GM23248 (cell line): ENCODE results near the gene EPB41L4B. TPM values are rescaled to one million over a fixed set of nuclear protein-coding genes. Genes with fewer than 3 reads are reported as not detected.

Source experiments
- DNase-seq: peaks from one replicate; pipeline ENCODE4 v3.0.0-alpha.2; 2015
- H2AFZ ChIP-seq: fragments of 200-600 bp; sonication (generic); 2 replicates; pipeline ENCODE4 v1.6.1; 2016; ENCODE audit warnings: antibody characterized with exemption
- H3F3A ChIP-seq: fragments of 200-600 bp; sonication (generic); 2 replicates; pipeline ENCODE4 v1.6.1; 2016; ENCODE audit warnings: mild to moderate bottlenecking, antibody characterized with exemption, mixed run types; ENCODE audit not compliant: insufficient read depth
- H3K27ac ChIP-seq: fragments of 200-600 bp; sonication (generic); 2 replicates; pipeline ENCODE4 v1.5.1; 2016; ENCODE audit warnings: mild to moderate bottlenecking
- H3K27me3 ChIP-seq: fragments of 200-600 bp; sonication (generic); replicated peaks from 2 replicates; pipeline ENCODE4 v1.6.1; 2016; ENCODE audit warnings: mild to moderate bottlenecking; ENCODE audit not compliant: insufficient read depth
- H3K36me3 ChIP-seq: fragments of 200-600 bp; sonication (generic); 2 replicates; pipeline ENCODE4 v1.6.1; 2016; ENCODE audit warnings: low read depth, mild to moderate bottlenecking
- H3K4me1 ChIP-seq: fragments of 200-600 bp; sonication (generic); 2 replicates; pipeline ENCODE4 v1.6.1; 2016; ENCODE audit warnings: mild to moderate bottlenecking; ENCODE audit not compliant: insufficient read depth
- H3K4me2 ChIP-seq: fragments of 200-600 bp; sonication (generic); one replicate; pipeline ENCODE4 v1.6.1; 2016; ENCODE audit warnings: mild to moderate bottlenecking; ENCODE audit not compliant: unreplicated experiment
- H3K4me3 ChIP-seq: fragments of 200-600 bp; sonication (generic); 2 replicates; pipeline ENCODE4 v1.5.1; 2016; ENCODE audit warnings: mild to moderate bottlenecking
- H3K79me2 ChIP-seq: fragments of 200-600 bp; sonication (generic); 2 replicates; pipeline ENCODE4 v1.6.1; 2016; ENCODE audit warnings: mild to moderate bottlenecking; ENCODE audit not compliant: insufficient read depth
- H3K9ac ChIP-seq: fragments of 200-600 bp; sonication (generic); 2 replicates; pipeline ENCODE4 v1.6.1; 2016; ENCODE audit warnings: mild to moderate bottlenecking
- H3K9me2 ChIP-seq: fragments of 200-600 bp; sonication (generic); 2 replicates; pipeline ENCODE4 v1.6.1; 2016; ENCODE audit warnings: mixed run types, mild to moderate bottlenecking, moderate library complexity; ENCODE audit not compliant: insufficient read depth
- H3K9me3 ChIP-seq: fragments of 200-600 bp; sonication (generic); one replicate; pipeline ENCODE4 v1.6.1; 2017; ENCODE audit warnings: low read depth
- H4K20me1 ChIP-seq: fragments of 200-600 bp; sonication (generic); 2 replicates; pipeline ENCODE4 v1.6.0; 2016; ENCODE audit not compliant: insufficient read depth
- EZH2 ChIP-seq: fragments of 200-600 bp; sonication (generic); IDR thresholded peaks from 2 replicates; pipeline ENCODE4 v1.6.1; 2018; ENCODE audit warnings: antibody characterized with exemption, mild to moderate bottlenecking; ENCODE audit not compliant: insufficient read depth, poor library complexity, severe bottlenecking
- EZH2phosphoT487 ChIP-seq: fragments of 200-600 bp; sonication (generic); IDR thresholded peaks from 2 replicates; pipeline ENCODE4 v1.6.1; 2018; ENCODE audit warnings: antibody characterized with exemption, moderate library complexity, mild to moderate bottlenecking, low read depth; ENCODE audit not compliant: insufficient read depth
- WGBS, 2 experiments: methylation state at CpG; one replicate each; pipeline ENCODE4 v1.1.6; 2015 to 2017; ENCODE audit warnings: low lambda C conversion rate in 2 of 2, low coverage in 1 of 2; ENCODE audit errors: missing lambda C conversion rate in 2 of 2; 5-methylcytosine and 5-hydroxymethylcytosine counted together
- in situ Hi-C: fragments of 300-500 bp; cut with MboI; formaldehyde crosslinking; loops from 2 replicates; pipeline ENCODE4 v1.15.0; 2020
- polyA plus RNA-seq: library from polyadenylated mRNA; unstranded; fragments of >200 nt; fragmentation: Nextera tagmentation; extraction: Ambion mirVana; gene quantifications from 2 replicates; pipeline ENCODE4 v1.2.1, GENCODE V29; 2016
- total RNA-seq: library from RNA; depleted of rRNA; stranded (reverse); fragments of >200 nt; shearing (Covaris generic); gene quantifications from 2 replicates; pipeline ENCODE4 v1.2.3, GENCODE V29; 2014

Gene EPB41L4B
- total and polyA plus RNA-seq, 2 experiments from 2014 or later = 0.33 to 0.76 TPM

DNA sequence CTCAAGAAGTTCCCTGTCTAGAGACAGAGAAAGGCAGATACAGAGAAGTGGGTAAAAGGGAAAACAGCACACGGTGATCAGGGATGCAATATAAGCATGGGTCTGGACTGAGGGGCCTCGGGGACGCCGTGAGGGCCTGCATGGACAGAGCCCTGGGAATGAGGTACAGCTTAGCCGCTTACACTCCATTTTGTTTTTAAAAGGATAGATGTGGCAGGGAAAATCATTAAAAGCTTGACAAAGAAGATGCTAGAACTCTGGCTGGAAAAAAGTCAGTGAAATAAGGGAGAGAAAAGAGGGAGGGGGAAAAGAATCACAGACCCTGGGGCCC lies 69.1 kb downstream of the EPB41L4B start:
- H4K20me1 ChIP-seq = no peaks in the 10 kb centered on the region
- H3K9ac ChIP-seq = no peak overlapping the region
- H3K4me3 ChIP-seq = no peak overlapping the region
- no peak overlapping the region for H2AFZ ChIP-seq
- H3F3A ChIP-seq = peaks cover 36% of the 10 kb centered on the region
- WGBS, 2 experiments = 93 to 94% methylated on average over 5 of the region's 5 CpGs
- no peak overlapping the region for H3K27ac ChIP-seq
- no peaks in the 10 kb centered on the region for H3K9me2 ChIP-seq
- no peak for DNase-seq
- H3K27me3 ChIP-seq = no peaks in the 10 kb centered on the region
- H3K79me2 ChIP-seq = no peaks in the 10 kb centered on the region
- TF ChIP-seq EZH2 (no peak), EZH2phosphoT487 (no peak)
- no peaks in the 10 kb centered on the region for H3K36me3 ChIP-seq
- peaks cover 43% of the 10 kb centered on the region for H3K4me1 ChIP-seq
- peak overlapping the region; percentile 29 for H3K4me2 ChIP-seq
- H3K9me3 ChIP-seq = no peaks in the 10 kb centered on the region
- in situ Hi-C loops = no loop called here

- Histone ChIP-seq H3K27ac (no peak overlapping the region), H3K4me3 (no peak overlapping the region), H3K4me1 (peaks cover 40% of the 10 kb centered on the region), H3K4me2 (peak overlapping the region; percentile 29), H3F3A (peaks cover 36% of the 10 kb centered on the region), H3K9me2 (no peaks in the 10 kb centered on the region), H3K79me2 (no peaks in the 10 kb centered on the region), H4K20me1 (no peaks in the 10 kb centered on the region), H2AFZ (no peak overlapping the region), H3K36me3 (no peaks in the 10 kb centered on the region), H3K9ac (no peak overlapping the region), H3K27me3 (no peaks in the 10 kb centered on the region), H3K9me3 (no peaks in the 10 kb centered on the region)
- DNase-seq = peak; percentile 61
- TF ChIP-seq EZH2phosphoT487 (no peak), EZH2 (no peak)
- in situ Hi-C loops = no loop called here
- 90 to 91% methylated on average over 10 of the region's 10 CpGs for WGBS, 2 experiments
Observed at GRCh38 chr9:109251080-109251775, 69.6 kb downstream of the EPB41L4B start.

DNA sequence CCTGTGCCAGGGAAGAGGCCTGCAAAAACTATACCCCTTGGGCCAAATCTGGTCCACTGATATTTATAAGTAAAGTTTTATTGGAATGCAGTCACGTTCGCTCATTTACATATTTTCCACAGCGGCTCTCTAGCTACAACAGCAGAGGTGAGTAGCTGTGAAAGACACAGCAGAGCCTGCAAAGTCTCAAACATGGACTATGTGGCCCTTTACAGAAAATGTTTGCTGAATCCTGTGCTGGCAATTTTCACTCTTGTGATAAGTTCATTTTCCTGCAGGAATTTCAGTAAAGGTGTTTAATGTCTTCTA lies 70.1 kb downstream of the EPB41L4B start:
- H3K36me3 ChIP-seq = no peaks in the 10 kb centered on the region
- no peak overlapping the region for H3K9ac ChIP-seq
- H3K79me2 ChIP-seq = no peaks in the 10 kb centered on the region
- no peaks in the 10 kb centered on the region for H4K20me1 ChIP-seq
- 96 to 97% methylated on average over 3 of the region's 3 CpGs for WGBS, 2 experiments
- H3K4me2 ChIP-seq = no peak overlapping the region
- no peaks in the 10 kb centered on the region for H3K27me3 ChIP-seq
- in situ Hi-C loops = no loop called here
- H3F3A ChIP-seq = peaks cover 35% of the 10 kb centered on the region
- H3K9me3 ChIP-seq = no peaks in the 10 kb centered on the region
- H3K27ac ChIP-seq = no peak overlapping the region
- TF ChIP-seq EZH2 (no peak), EZH2phosphoT487 (no peak)
- no peak overlapping the region for H3K4me3 ChIP-seq
- no peak for DNase-seq
- peaks cover 40% of the 10 kb centered on the region for H3K4me1 ChIP-seq
- no peak overlapping the region for H2AFZ ChIP-seq
- H3K9me2 ChIP-seq = no peaks in the 10 kb centered on the region

DNA sequence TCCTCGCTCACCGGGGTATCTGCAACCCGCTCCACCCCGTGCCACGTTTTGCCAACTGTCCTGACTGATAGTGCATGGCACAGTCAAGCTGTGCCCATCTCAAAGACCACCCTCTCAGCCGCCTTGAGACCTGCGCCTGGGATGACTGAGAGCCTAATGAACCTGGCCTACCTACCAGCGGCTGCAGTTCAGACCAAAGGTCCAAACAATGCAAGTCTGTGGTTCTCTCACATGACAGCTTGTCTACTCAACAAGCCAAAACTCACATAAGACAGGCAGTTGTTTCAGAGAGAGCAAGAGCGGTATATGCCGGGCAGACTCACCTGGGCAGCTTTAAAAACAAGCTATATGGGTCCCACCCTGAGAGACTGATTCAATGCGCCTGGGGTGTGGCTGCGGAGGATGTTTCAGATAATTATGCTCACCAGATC lies 70.5 kb downstream of the EPB41L4B start:
- Histone ChIP-seq H3K4me3 (no peak overlapping the region), H3K9me2 (no peaks in the 10 kb centered on the region), H3K4me2 (no peak overlapping the region), H2AFZ (no peak overlapping the region), H3K9ac (no peak overlapping the region), H4K20me1 (no peaks in the 10 kb centered on the region), H3K79me2 (no peaks in the 10 kb centered on the region), H3K27me3 (no peaks in the 10 kb centered on the region), H3F3A (peaks cover 31% of the 10 kb centered on the region), H3K36me3 (no peaks in the 10 kb centered on the region), H3K4me1 (peaks cover 40% of the 10 kb centered on the region), H3K9me3 (no peaks in the 10 kb centered on the region), H3K27ac (no peak overlapping the region)
- in situ Hi-C loops = no loop called here
- DNase-seq = no peak
- 95 to 97% methylated on average over 12 of the region's 12 CpGs for WGBS, 2 experiments
- TF ChIP-seq EZH2phosphoT487 (no peak), EZH2 (no peak)

GRCh38 chr9:109249615-109250014 lies 71.2 kb downstream of the EPB41L4B start:
- no peaks in the 10 kb centered on the region for H3K36me3 ChIP-seq
- peaks cover 39% of the 10 kb centered on the region for H3K4me1 ChIP-seq
- WGBS, 2 experiments = 96 to 97% methylated on average over 5 of the region's 5 CpGs
- H3K79me2 ChIP-seq = no peaks in the 10 kb centered on the region
- no peak overlapping the region for H2AFZ ChIP-seq
- no peaks in the 10 kb centered on the region for H3K9me2 ChIP-seq
- no peak for TF ChIP-seq EZH2phosphoT487
- TF ChIP-seq EZH2 = no peak
- H3K9me3 ChIP-seq = no peaks in the 10 kb centered on the region
- no peaks in the 10 kb centered on the region for H3K27me3 ChIP-seq
- no peak overlapping the region for H3K4me3 ChIP-seq
- no peak for DNase-seq
- in situ Hi-C loops = no loop called here
- H3K4me2 ChIP-seq = no peak overlapping the region
- no peaks in the 10 kb centered on the region for H4K20me1 ChIP-seq
- H3F3A ChIP-seq = peaks cover 24% of the 10 kb centered on the region
- H3K9ac ChIP-seq = no peak overlapping the region
- H3K27ac ChIP-seq = no peak overlapping the region
